Breast epithelium (tissue), 3 donors: ENCODE data around the gene SPATS2.
"Not testable (repeated sequence)": the region's sequence is repeated elsewhere in the genome, so short reads cannot be mapped to it uniquely, and the experiment has no call there.

ENCODE experiments used
- CTCF ChIP-seq, 3 donors: fragments of 450-650 bp; IDR thresholded peaks; one replicate each; pipeline ENCODE4 v1.5.1; 2016 to 2017; ENCODE audit warnings: antibody characterized with exemption in 3 of 3, mild to moderate bottlenecking in 3 of 3, moderate library complexity in 3 of 3
- POLR2A ChIP-seq: fragments of 450-650 bp; IDR thresholded peaks from one replicate; pipeline ENCODE4 v1.6.1; 2016; ENCODE audit warnings: antibody characterized with exemption, mild to moderate bottlenecking, moderate library complexity
- POLR2AphosphoS5 ChIP-seq, 3 donors: sonication (generic); formaldehyde crosslinking; IDR thresholded peaks; one replicate each; pipeline ENCODE4 v1.6.1; 2017; ENCODE audit warnings: antibody characterized with exemption in 3 of 3

GRCh38 chr12:49509681-49510080, 142.4 kb downstream of the SPATS2 start:
- TF ChIP-seq POLR2A; CTCF (IDR thresholded peaks at IDR 0.05); POLR2AphosphoS5 (IDR thresholded peaks at IDR 0.05): not testable (repeated sequence)
